ENCODE measurements around the gene PXDN. TPM values are rescaled to one million over a fixed set of nuclear protein-coding genes. Genes with fewer than 3 reads are reported as not detected.

The PXDN gene
- total RNA-seq, 1 experiment from 2014 or later = 146 TPM

- Mint-ChIP-seq H3K9me3 (peaks cover 50% of the 10 kb centered on the region), H3K36me3 (peaks cover 29% of the 10 kb centered on the region), H3K4me1 (no peaks in the 10 kb centered on the region), H3K4me3 (no peak overlapping the region), H3K27me3 (ENCODE audit: low read depth) (peaks cover 39% of the 10 kb centered on the region), H3K27ac (no peak overlapping the region)
- CTCF ChIA-PET = interaction anchor here (2.3 kb wide), 1 partner anchor 10 kb away, joined by 10 read pairs; no protein-coding TSS in a partner anchor
- ATAC-seq (no peak), DNase-seq (ENCODE audit: low spot score) (no peak)
- TF ChIP-seq EMX1 (CRISPR knock-in tag; IDR thresholded peaks at IDR 0.05) (no peak), CREB1 (CRISPR knock-in tag; IDR thresholded peaks at IDR 0.05) (no peak), ZBTB43 (CRISPR knock-in tag; IDR thresholded peaks at IDR 0.05) (no peak), CBFB (CRISPR knock-in tag; IDR thresholded peaks at IDR 0.05; ENCODE audit: low read depth) (no peak), FOXP1 (CRISPR knock-in tag; IDR thresholded peaks at IDR 0.05; ENCODE audit: borderline replicate concordance) (no peak), TP53 (CRISPR knock-in tag; IDR thresholded peaks at IDR 0.05) (no peak)
- POLR2A ChIA-PET = no interaction called here
Measured at GRCh38 chr2:1759611-1759930, 15.3 kb upstream of the PXDN start.

- no peak overlapping the region for H3K27ac Mint-ChIP-seq
- ATAC-seq (no peak), DNase-seq (ENCODE audit: low spot score) (no peak)
- peaks cover 35% of the 10 kb centered on the region for H3K36me3 Mint-ChIP-seq
- H3K4me1 Mint-ChIP-seq = no peaks in the 10 kb centered on the region
- no peak overlapping the region for H3K4me3 Mint-ChIP-seq
- CTCF ChIA-PET = interaction anchor here (1.0 to 2.3 kb wide), 2 partner anchors 11 to 26 kb away, joined by 3 to 10 read pairs; no protein-coding TSS in a partner anchor
- peaks cover 50% of the 10 kb centered on the region for H3K9me3 Mint-ChIP-seq
- H3K27me3 Mint-ChIP-seq (ENCODE audit: low read depth) = peaks cover 37% of the 10 kb centered on the region
- POLR2A ChIA-PET = no interaction called here
- TF ChIP-seq CREB1 (CRISPR knock-in tag; IDR thresholded peaks at IDR 0.05) (no peak), EMX1 (CRISPR knock-in tag; IDR thresholded peaks at IDR 0.05) (no peak), ZBTB43 (CRISPR knock-in tag; IDR thresholded peaks at IDR 0.05) (no peak), ZNF317 (CRISPR knock-in tag; IDR thresholded peaks at IDR 0.05; ENCODE audit: borderline replicate concordance, low read depth) (no peak), SOX15 (CRISPR knock-in tag; IDR thresholded peaks at IDR 0.05) (no peak)
Measured at GRCh38 chr2:1758774-1759610, 14.7 kb upstream of the PXDN start.

GRCh38 chr2:1758171-1758570 lies 13.9 kb upstream of the PXDN start:
- H3K27ac Mint-ChIP-seq = no peak overlapping the region
- H3K4me3 Mint-ChIP-seq = no peak overlapping the region
- no peak for ATAC-seq
- CTCF ChIA-PET = interaction anchor here (1.0 to 2.3 kb wide), 3 partner anchors 9 to 26 kb away, joined by 3 to 10 read pairs (median 4); no protein-coding TSS in a partner anchor
- H3K9me3 Mint-ChIP-seq = peaks cover 52% of the 10 kb centered on the region
- DNase-seq (ENCODE audit: low spot score) = no peak
- POLR2A ChIA-PET = no interaction called here
- H3K27me3 Mint-ChIP-seq (ENCODE audit: low read depth) = peaks cover 33% of the 10 kb centered on the region
- peaks cover 36% of the 10 kb centered on the region for H3K36me3 Mint-ChIP-seq
- no peaks in the 10 kb centered on the region for H3K4me1 Mint-ChIP-seq
- TF ChIP-seq FOXP4 (CRISPR knock-in tag; IDR thresholded peaks at IDR 0.05) = no peak
- no peak for TF ChIP-seq E2F4 (CRISPR knock-in tag; IDR thresholded peaks at IDR 0.05; ENCODE audit: borderline replicate concordance, low read depth)
- no peak for TF ChIP-seq JAZF1 (CRISPR knock-in tag; IDR thresholded peaks at IDR 0.05)
- TF ChIP-seq ZNF532 (CRISPR knock-in tag; IDR thresholded peaks at IDR 0.05; ENCODE audit: borderline replicate concordance) = no peak
- no peak for TF ChIP-seq ZNF423 (CRISPR knock-in tag; IDR thresholded peaks at IDR 0.05)
- TF ChIP-seq ZBTB43 (CRISPR knock-in tag; IDR thresholded peaks at IDR 0.05) = no peak
- TF ChIP-seq ZNF396 (CRISPR knock-in tag; IDR thresholded peaks at IDR 0.05; ENCODE audit: borderline replicate concordance) = no peak
- no peak for TF ChIP-seq NFATC4 (CRISPR knock-in tag; IDR thresholded peaks at IDR 0.05)
- no peak for TF ChIP-seq NR1H2 (CRISPR knock-in tag; IDR thresholded peaks at IDR 0.05)
- no peak for TF ChIP-seq MLX (CRISPR knock-in tag; IDR thresholded peaks at IDR 0.05)
